ENCODE measurements around the gene SLC9A9. TPM values are rescaled to one million over a fixed set of nuclear protein-coding genes. Genes with fewer than 3 reads are reported as not detected.

The SLC9A9 gene
- total and polyA plus RNA-seq, 2 donors from 2014 or later: 3.7 to 16.5 TPM

DNA sequence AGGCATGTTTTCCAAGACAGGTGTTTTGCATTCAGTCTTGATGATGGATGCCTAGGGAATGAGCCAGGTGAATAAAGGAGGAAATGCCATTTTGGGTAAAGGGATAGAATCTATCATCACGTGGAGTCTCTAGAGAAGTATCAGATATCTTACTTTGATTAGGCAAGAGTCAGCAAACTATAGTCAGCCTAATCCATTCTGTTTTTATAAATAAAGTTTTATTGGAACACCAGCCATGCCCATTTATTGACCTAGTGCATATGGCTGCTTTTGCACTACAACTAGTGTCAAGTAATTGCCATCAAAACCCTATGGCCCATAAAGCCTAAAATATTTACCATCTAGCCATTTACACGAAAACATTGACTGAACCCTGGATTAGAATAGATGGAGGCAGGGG is 231.2 kb downstream of the SLC9A9 start:
- no peaks in the 10 kb centered on the region for H3K36me3 ChIP-seq (ENCODE audit: control insufficient read depth in 2 of 3, insufficient read depth in 3 of 3, low read length in 3 of 3)
- H3K4me1 ChIP-seq (ENCODE audit: control insufficient read depth in 2 of 3, insufficient read depth in 2 of 3, low read depth in 1 of 3, low read length in 3 of 3): no peaks in the 10 kb centered on the region
- TF ChIP-seq, protein P1, sequence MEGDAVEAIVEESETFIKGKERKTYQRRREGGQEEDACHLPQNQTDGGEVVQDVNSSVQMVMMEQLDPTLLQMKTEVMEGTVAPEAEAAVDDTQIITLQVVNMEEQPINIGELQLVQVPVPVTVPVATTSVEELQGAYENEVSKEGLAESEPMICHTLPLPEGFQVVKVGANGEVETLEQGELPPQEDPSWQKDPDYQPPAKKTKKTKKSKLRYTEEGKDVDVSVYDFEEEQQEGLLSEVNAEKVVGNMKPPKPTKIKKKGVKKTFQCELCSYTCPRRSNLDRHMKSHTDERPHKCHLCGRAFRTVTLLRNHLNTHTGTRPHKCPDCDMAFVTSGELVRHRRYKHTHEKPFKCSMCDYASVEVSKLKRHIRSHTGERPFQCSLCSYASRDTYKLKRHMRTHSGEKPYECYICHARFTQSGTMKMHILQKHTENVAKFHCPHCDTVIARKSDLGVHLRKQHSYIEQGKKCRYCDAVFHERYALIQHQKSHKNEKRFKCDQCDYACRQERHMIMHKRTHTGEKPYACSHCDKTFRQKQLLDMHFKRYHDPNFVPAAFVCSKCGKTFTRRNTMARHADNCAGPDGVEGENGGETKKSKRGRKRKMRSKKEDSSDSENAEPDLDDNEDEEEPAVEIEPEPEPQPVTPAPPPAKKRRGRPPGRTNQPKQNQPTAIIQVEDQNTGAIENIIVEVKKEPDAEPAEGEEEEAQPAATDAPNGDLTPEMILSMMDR (IDR thresholded peaks at IDR 0.05; ENCODE audit: borderline replicate concordance, extremely low read depth, insufficient read depth): no peak
- no peak for FAIRE-seq
- H3K27me3 ChIP-seq (ENCODE audit: control insufficient read depth, insufficient read depth, low read length): no peaks in the 10 kb centered on the region
- H3K9me3 ChIP-seq (ENCODE audit: control insufficient read depth in 2 of 3, insufficient read depth in 1 of 3, low read length in 3 of 3): no peaks in the 10 kb centered on the region
- no peak overlapping the region for H3K4me3 ChIP-seq (ENCODE audit: low read length in 3 of 3)
- no peak for DNase-seq
- intact Hi-C loops (cut with DNase I): no loop called here
- no peak overlapping the region for H3K9ac ChIP-seq (ENCODE audit: low read length in 3 of 3)
- no peak overlapping the region for H3K27ac ChIP-seq (ENCODE audit: low read depth in 2 of 2, low read length in 2 of 2)

DNA sequence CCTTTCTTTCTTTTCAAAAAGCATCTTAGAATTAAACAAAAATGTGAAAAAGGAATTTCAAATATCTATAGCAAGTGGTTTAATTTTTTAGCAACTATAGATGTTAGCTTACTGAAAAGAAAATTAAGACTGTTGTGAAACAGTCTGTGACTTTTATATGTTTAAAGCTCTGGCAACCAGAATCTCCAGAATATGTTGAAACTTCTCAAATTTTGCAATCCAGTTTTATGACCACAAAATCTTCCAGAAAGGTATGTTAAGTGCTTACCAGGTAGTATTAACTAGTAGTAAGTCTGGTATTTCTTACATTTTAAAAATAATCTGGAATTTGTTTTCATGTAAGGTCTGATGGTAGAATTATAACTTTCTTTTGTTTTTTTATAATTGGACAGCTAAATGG is 235.0 kb downstream of the SLC9A9 start:
- FAIRE-seq (no peak), DNase-seq (no peak)
- no peak overlapping the region for H3K9ac ChIP-seq (ENCODE audit: low read length in 3 of 3)
- H3K36me3 ChIP-seq (ENCODE audit: control insufficient read depth in 2 of 3, insufficient read depth in 3 of 3, low read length in 3 of 3): no peaks in the 10 kb centered on the region
- no peaks in the 10 kb centered on the region for H3K4me1 ChIP-seq (ENCODE audit: control insufficient read depth in 2 of 3, insufficient read depth in 2 of 3, low read depth in 1 of 3, low read length in 3 of 3)
- no peaks in the 10 kb centered on the region for H3K9me3 ChIP-seq (ENCODE audit: control insufficient read depth in 2 of 3, insufficient read depth in 1 of 3, low read length in 3 of 3)
- no peak overlapping the region for H3K4me3 ChIP-seq (ENCODE audit: low read length in 3 of 3)
- H3K27me3 ChIP-seq (ENCODE audit: control insufficient read depth, insufficient read depth, low read length): no peaks in the 10 kb centered on the region
- intact Hi-C loops (cut with DNase I): no loop called here
- no peak overlapping the region for H3K27ac ChIP-seq (ENCODE audit: low read depth in 2 of 2, low read length in 2 of 2)
- TF ChIP-seq, protein P1 (IDR thresholded peaks at IDR 0.05; ENCODE audit: borderline replicate concordance, extremely low read depth, insufficient read depth): no peak

DNA sequence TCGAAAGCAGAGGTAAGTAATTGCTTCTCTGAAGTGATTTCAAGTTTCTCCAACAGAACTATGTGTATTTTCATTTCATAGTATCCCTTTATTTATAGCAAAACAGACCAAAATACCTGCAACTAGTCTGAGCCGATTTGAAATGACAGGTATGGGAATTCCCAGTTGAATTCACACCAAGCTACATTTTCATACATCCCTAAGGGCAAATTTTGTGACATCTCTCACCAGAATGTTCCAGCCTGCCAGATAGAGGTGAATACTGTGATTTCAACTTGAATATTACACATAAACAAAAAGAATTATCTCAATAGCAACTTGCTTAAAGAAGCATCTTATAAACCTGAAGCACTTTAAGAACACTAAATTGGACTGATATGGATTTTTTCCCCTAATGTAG is 235.7 kb downstream of the SLC9A9 start:
- H3K4me1 ChIP-seq (ENCODE audit: control insufficient read depth in 2 of 3, insufficient read depth in 2 of 3, low read depth in 1 of 3, low read length in 3 of 3): no peaks in the 10 kb centered on the region
- H3K9ac ChIP-seq (ENCODE audit: low read length in 3 of 3): no peak overlapping the region
- DNase-seq (no peak), FAIRE-seq (no peak)
- H3K4me3 ChIP-seq (ENCODE audit: low read length in 3 of 3): no peak overlapping the region
- no peaks in the 10 kb centered on the region for H3K27me3 ChIP-seq (ENCODE audit: control insufficient read depth, insufficient read depth, low read length)
- H3K9me3 ChIP-seq (ENCODE audit: control insufficient read depth in 2 of 3, insufficient read depth in 1 of 3, low read length in 3 of 3): no peaks in the 10 kb centered on the region
- no peak overlapping the region for H3K27ac ChIP-seq (ENCODE audit: low read depth in 2 of 2, low read length in 2 of 2)
- H3K36me3 ChIP-seq (ENCODE audit: control insufficient read depth in 2 of 3, insufficient read depth in 3 of 3, low read length in 3 of 3): no peaks in the 10 kb centered on the region
- TF ChIP-seq, protein P1 (IDR thresholded peaks at IDR 0.05; ENCODE audit: borderline replicate concordance, extremely low read depth, insufficient read depth): no peak
- intact Hi-C loops (cut with DNase I): no loop called here

DNA sequence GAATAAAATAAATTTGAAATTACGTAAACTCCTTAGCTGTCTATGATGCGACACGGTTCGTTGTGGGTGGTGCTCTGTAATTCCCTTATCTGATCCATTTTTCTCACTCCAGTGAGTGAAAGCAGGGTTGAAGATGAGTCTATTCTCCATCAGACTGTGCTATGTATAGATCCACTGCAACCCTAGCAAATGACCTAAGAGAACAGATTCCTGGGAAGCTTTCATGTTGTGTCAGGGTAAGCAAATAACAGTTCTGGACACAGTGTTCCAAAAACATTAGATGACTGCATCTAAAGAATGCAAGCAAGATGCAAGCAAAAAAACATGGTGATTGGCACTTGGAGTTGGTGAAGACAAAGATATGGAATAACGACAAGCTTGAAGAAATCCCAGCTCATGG is 239.3 kb downstream of the SLC9A9 start:
- H3K4me1 ChIP-seq (ENCODE audit: control insufficient read depth in 2 of 3, insufficient read depth in 2 of 3, low read depth in 1 of 3, low read length in 3 of 3): no peaks in the 10 kb centered on the region
- no peak for FAIRE-seq
- no peaks in the 10 kb centered on the region for H3K36me3 ChIP-seq (ENCODE audit: control insufficient read depth in 2 of 3, insufficient read depth in 3 of 3, low read length in 3 of 3)
- no peaks in the 10 kb centered on the region for H3K27me3 ChIP-seq (ENCODE audit: control insufficient read depth, insufficient read depth, low read length)
- no peak for DNase-seq
- no peak overlapping the region for H3K9ac ChIP-seq (ENCODE audit: low read length in 3 of 3)
- no peaks in the 10 kb centered on the region for H3K9me3 ChIP-seq (ENCODE audit: control insufficient read depth in 2 of 3, insufficient read depth in 1 of 3, low read length in 3 of 3)
- intact Hi-C loops (cut with DNase I): no loop called here
- no peak overlapping the region for H3K27ac ChIP-seq (ENCODE audit: low read depth in 2 of 2, low read length in 2 of 2)
- no peak overlapping the region for H3K4me3 ChIP-seq (ENCODE audit: low read length in 3 of 3)
- TF ChIP-seq, protein P1 (IDR thresholded peaks at IDR 0.05; ENCODE audit: borderline replicate concordance, extremely low read depth, insufficient read depth): no peak
